Esophagus muscularis mucosa (tissue), 4 donors: ENCODE measurements around the gene NT5DC1.

Source experiments
- EP300 ChIP-seq: sonication (generic); formaldehyde crosslinking; IDR thresholded peaks from one replicate; pipeline ENCODE4 v1.6.1; 2017; ENCODE audit warnings: antibody characterized with exemption
- POLR2A ChIP-seq: fragments of 450-650 bp; IDR thresholded peaks from one replicate; pipeline ENCODE4 v1.6.1; 2017; ENCODE audit warnings: antibody characterized with exemption, moderate library complexity, mild to moderate bottlenecking, low read depth
- TF ChIP-seq, protein P1 (sequence below), 3 experiments: fragments of 200-600 bp in 2 of 3; fragments of 450-650 bp in 1 of 3; sonication (generic) in 2 of 3; IDR thresholded peaks; one replicate each; pipeline ENCODE4 v1.5.1; 2017 to 2019; ENCODE audit warnings: antibody characterized with exemption in 3 of 3, mild to moderate bottlenecking in 2 of 3, moderate library complexity in 1 of 3

DNA sequence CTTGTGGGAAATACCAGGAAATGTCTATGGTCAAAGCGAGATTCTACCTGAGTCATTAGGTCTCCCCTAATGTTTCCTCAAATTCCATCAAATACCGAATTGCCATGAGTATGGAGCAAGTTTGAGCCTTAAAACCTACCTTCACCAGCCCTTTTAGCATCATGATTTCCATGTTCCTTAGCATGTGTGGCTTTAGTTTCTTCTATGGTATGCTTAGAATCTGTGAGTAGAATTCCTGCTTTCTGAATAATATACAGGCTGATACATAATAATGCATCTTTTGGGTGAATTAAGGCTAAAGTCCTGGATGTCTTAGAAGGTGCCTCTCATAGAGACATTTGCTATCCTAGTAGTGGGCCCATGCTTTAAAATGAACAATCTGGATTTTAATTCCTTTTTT, 121.3 kb downstream of the NT5DC1 start:
- TF ChIP-seq, protein P1, sequence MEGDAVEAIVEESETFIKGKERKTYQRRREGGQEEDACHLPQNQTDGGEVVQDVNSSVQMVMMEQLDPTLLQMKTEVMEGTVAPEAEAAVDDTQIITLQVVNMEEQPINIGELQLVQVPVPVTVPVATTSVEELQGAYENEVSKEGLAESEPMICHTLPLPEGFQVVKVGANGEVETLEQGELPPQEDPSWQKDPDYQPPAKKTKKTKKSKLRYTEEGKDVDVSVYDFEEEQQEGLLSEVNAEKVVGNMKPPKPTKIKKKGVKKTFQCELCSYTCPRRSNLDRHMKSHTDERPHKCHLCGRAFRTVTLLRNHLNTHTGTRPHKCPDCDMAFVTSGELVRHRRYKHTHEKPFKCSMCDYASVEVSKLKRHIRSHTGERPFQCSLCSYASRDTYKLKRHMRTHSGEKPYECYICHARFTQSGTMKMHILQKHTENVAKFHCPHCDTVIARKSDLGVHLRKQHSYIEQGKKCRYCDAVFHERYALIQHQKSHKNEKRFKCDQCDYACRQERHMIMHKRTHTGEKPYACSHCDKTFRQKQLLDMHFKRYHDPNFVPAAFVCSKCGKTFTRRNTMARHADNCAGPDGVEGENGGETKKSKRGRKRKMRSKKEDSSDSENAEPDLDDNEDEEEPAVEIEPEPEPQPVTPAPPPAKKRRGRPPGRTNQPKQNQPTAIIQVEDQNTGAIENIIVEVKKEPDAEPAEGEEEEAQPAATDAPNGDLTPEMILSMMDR (IDR thresholded peaks at IDR 0.05) = no peak
- no peak for TF ChIP-seq POLR2A
- no peak for TF ChIP-seq EP300
